GM12878 (cell line): ENCODE measurements around the gene GCK. TPM values are rescaled to one million over a fixed set of nuclear protein-coding genes. Genes with fewer than 3 reads are reported as not detected.

Experiments
- ATAC-seq: fragments of 200-7000 bp; cut with Tn5 transposase; 3 replicates; pipeline ENCODE4 v1.9.1; 2020; ENCODE audit warnings: mild to moderate bottlenecking, moderate library complexity
- BruUV-seq: library from RNA; stranded (reverse); fragments of 400-500 nt; replicated peaks from 2 replicates; lab custom pipeline; 2021; lab: Mats Ljungman, UMichigan
- CTCF ChIA-PET: fragments of 300-600 bp; sonication (Branson Sonifier 250); formaldehyde crosslinking; extraction: SDS; loops from one replicate; lab custom pipeline; 2021; ENCODE audit warnings: inconsistent platforms; lab: Yijun Ruan, JAX
- POLR2A ChIA-PET: fragments of 350-600 bp; formaldehyde crosslinking; extraction: SDS; loops from one replicate; lab custom pipeline; 2021; ENCODE audit warnings: inconsistent platforms; lab: Charles Lee
- RAD21 ChIA-PET: fragments of 300-600 bp; sonication (Branson Sonifier 250); formaldehyde crosslinking; loops from one replicate; lab custom pipeline; 2023; ENCODE audit warnings: antibody characterized with exemption; ENCODE audit not compliant: unreplicated experiment; lab: Charles Lee
- SMC1A ChIA-PET: fragments of 300-600 bp; sonication (Branson Sonifier 250); formaldehyde crosslinking; loops from one replicate; lab custom pipeline; 2023; ENCODE audit not compliant: unreplicated experiment, uncharacterized antibody; lab: Charles Lee
- DNase-seq: peaks from one replicate; pipeline ENCODE4 v3.0.0-alpha.2; 2011; ENCODE audit warnings: low read depth, low spot score
- FAIRE-seq: peaks from 3 replicates; lab custom pipeline; 2011; peaks lifted over from hg19 to GRCh38; lab: Jason Lieb, UNC
- H2AFZ ChIP-seq: 2 replicates; pipeline ENCODE4 v1.6.0; 2011; ENCODE audit warnings: low read depth, low read length, control low read depth; ENCODE audit not compliant: control insufficient read depth
- H3K27ac ChIP-seq: 2 replicates; pipeline ENCODE4 v1.5.1; 2011; ENCODE audit warnings: control low read depth; ENCODE audit not compliant: control insufficient read depth, insufficient read depth
- H3K27me3 ChIP-seq, 2 experiments: replicated peaks in 1 of 2; 2 replicates each; pipeline versions ENCODE4 v1.6.0 to v1.6.1; 2011; ENCODE audit warnings: low read length in 1 of 2; ENCODE audit not compliant: control insufficient read depth in 2 of 2, insufficient read depth in 2 of 2
- H3K36me3 ChIP-seq, 2 experiments: 2 replicates each; pipeline ENCODE4 v1.5.1; 2011; ENCODE audit warnings: low read length in 1 of 2; ENCODE audit not compliant: control insufficient read depth in 2 of 2, insufficient read depth in 2 of 2
- H3K4me1 ChIP-seq: 2 replicates; pipeline ENCODE4 v1.6.1; 2011; ENCODE audit warnings: mild to moderate bottlenecking, low read length, moderate library complexity, mixed read lengths; ENCODE audit not compliant: control insufficient read depth, insufficient read depth
- H3K4me2 ChIP-seq: 2 replicates; pipeline ENCODE4 v1.6.0; 2011; ENCODE audit warnings: control low read depth; ENCODE audit not compliant: control insufficient read depth, insufficient read depth
- H3K4me3 ChIP-seq: fragments of 200-600 bp; sonication (generic); 2 replicates; pipeline ENCODE4 v1.5.1; 2016
- H3K79me2 ChIP-seq: 2 replicates; pipeline ENCODE4 v1.6.0; 2011; ENCODE audit warnings: low read length; ENCODE audit not compliant: control insufficient read depth, insufficient read depth
- H3K9ac ChIP-seq: 2 replicates; pipeline ENCODE4 v1.8.0; 2011; ENCODE audit warnings: low read length, control low read depth, mixed read lengths; ENCODE audit not compliant: control insufficient read depth, insufficient read depth
- H3K9me3 ChIP-seq: replicated peaks from 3 replicates; pipeline ENCODE4 v1.5.1; 2011; ENCODE audit warnings: mild to moderate bottlenecking, low read length; ENCODE audit not compliant: control insufficient read depth, insufficient read depth
- H4K20me1 ChIP-seq: 2 replicates; pipeline ENCODE4 v1.6.0; 2011; ENCODE audit not compliant: control insufficient read depth, insufficient read depth
- CHD2 ChIP-seq: IDR thresholded peaks from 2 replicates; pipeline ENCODE4 v1.6.1; 2011; ENCODE audit warnings: low read depth, low read length, improper control_type of control experiment, borderline replicate concordance
- MLLT1 ChIP-seq: fragments of 450-650 bp; IDR thresholded peaks from 2 replicates; pipeline ENCODE4 v1.6.1; 2016; ENCODE audit warnings: mild to moderate bottlenecking
- RB1 ChIP-seq: fragments of 450-650 bp; formaldehyde crosslinking; IDR thresholded peaks from 2 replicates; pipeline ENCODE4 v1.6.1; 2017; ENCODE audit warnings: mild to moderate bottlenecking, borderline replicate concordance
- RBBP5 ChIP-seq: fragments of 200-600 bp; sonication (generic); conservative IDR thresholded peaks from 2 replicates; pipeline ENCODE4 v1.6.1; 2016
- ZBTB40 ChIP-seq: fragments of 450-650 bp; IDR thresholded peaks from 2 replicates; pipeline ENCODE4 v1.6.1; 2016; ENCODE audit warnings: mild to moderate bottlenecking, moderate library complexity, borderline replicate concordance
- WGBS: methylation state at CpG from one replicate; pipeline ENCODE4 v1.1.6; 2016; ENCODE audit warnings: low lambda C conversion rate; ENCODE audit not compliant: insufficient replicate concordance, insufficient coverage; ENCODE audit errors: missing lambda C conversion rate; 5-methylcytosine and 5-hydroxymethylcytosine counted together
- in situ Hi-C: fragments of 300-500 bp; cut with MboI; formaldehyde crosslinking; loops from 9 replicates; pipeline ENCODE4 v1.14.3; 2018; ENCODE audit warnings: mixed read lengths
- intact Hi-C: fragments of 100-400 bp; cut with micrococcal nuclease; formaldehyde crosslinking; loops from one replicate; pipeline ENCODE4 v1.14.2; 2022; ENCODE audit not compliant: unreplicated experiment
- polyA plus RNA-seq, 11 experiments: library from polyadenylated mRNA; depleted of rRNA in 4 of 11; unstranded in 6 of 11; stranded (reverse) in 5 of 11; fragments of >200 nt; fragmentation: Nextera tagmentation in 4 of 11; fragmentation: Illumina TruSeq in 1 of 11; extraction: Ambion mirVana in 4 of 11; extraction: Trizol in 1 of 11; gene quantifications; 1 replicate in 1 of 11; 2 replicates in 10 of 11; pipeline versions ENCODE4 v1.2.1 to v1.2.3, GENCODE V29; 2011 to 2016; ENCODE audit warnings: inconsistent platforms in 2 of 11, missing spikeins in 2 of 11, low read depth in 1 of 11
- total RNA-seq, 4 experiments: library from RNA; depleted of rRNA in 3 of 4; stranded (reverse); fragments of >200 nt in 3 of 4; fragmentation: Illumina TruSeq in 1 of 4; extraction: Trizol in 1 of 4; gene quantifications; 2 replicates each; pipeline versions ENCODE4 v1.2.1 to v1.2.3, GENCODE V29; 2013 to 2021

The GCK gene
- total and polyA plus RNA-seq, 10 of the 15 experiments (the other 5 are each of a cell fraction or from before 2014, with no cell fraction given), result 0.06 to 0.16 TPM; not detected in 8

GRCh38 chr7:44120395-44120794 lies 68.8 kb downstream of the GCK start (continued):
- TF ChIP-seq ZBTB40 (no peak), MLLT1 (no peak), RBBP5 (no peak)

GRCh38 chr7:44119829-44120380 lies 69.3 kb downstream of the GCK start:
- TF ChIP-seq RB1 (no peak), CHD2 (no peak)
- Histone ChIP-seq H3K4me1 (peaks cover 6% of the 10 kb centered on the region), H3K27ac (no peak overlapping the region), H3K27me3 (no peaks in the 10 kb centered on the region), H4K20me1 (no peaks in the 10 kb centered on the region), H3K4me2 (peak overlapping the region; percentile 30; the same call in 1 of the 2 replicates), H3K36me3 (peaks cover 8 to 12% of the 10 kb centered on the region in 2 experiments; a peak in 3 of 4 replicates), H3K9me3 (no peaks in the 10 kb centered on the region), H3K9ac (no peak overlapping the region), H3K4me3 (no peak overlapping the region), H3K79me2 (peaks cover 16% of the 10 kb centered on the region), H2AFZ (no peak overlapping the region)
- DNase-seq (no peak), ATAC-seq (no peak), FAIRE-seq (no peak)
- ChIA-PET SMC1A (no interaction called here), CTCF (no interaction called here), POLR2A (no interaction called here), RAD21 (no interaction called here)
- intact Hi-C loops, result no loop called here
- in situ Hi-C loops, result no loop called here
- no TSS peak for BruUV-seq
- 87% methylated on average over 8 of the region's 8 CpGs for WGBS
